WTC11 (cell line): ENCODE measurements around the gene CDKN2AIPNL. TPM values are rescaled to one million over a fixed set of nuclear protein-coding genes. Genes with fewer than 3 reads are reported as not detected.
"Not testable (repeated sequence)": the region's sequence is repeated elsewhere in the genome, so short reads cannot be mapped to it uniquely, and the experiment has no call there.

Source experiments
- ATAC-seq: fragments of 200-7000 bp; cut with Tn5 transposase; 2 replicates; pipeline ENCODE4 v1.10.0; 2021; ENCODE audit warnings: mild to moderate bottlenecking, moderate library complexity
- CTCF ChIA-PET: fragments of 300-600 bp; sonication (Branson Sonifier 250); formaldehyde crosslinking; loops from one replicate; lab custom pipeline; 2021; ENCODE audit warnings: antibody characterized with exemption; lab: Charles Lee
- POLR2A ChIA-PET: fragments of 350-600 bp; sonication (Branson Sonifier 250); formaldehyde crosslinking; loops from one replicate; lab custom pipeline; 2021; ENCODE audit warnings: antibody characterized with exemption; lab: Charles Lee
- DNase-seq: peaks from one replicate; pipeline ENCODE4 v3.0.0; 2021; ENCODE audit warnings: low spot score
- H3K27ac Mint-ChIP-seq: 2 replicates; pipeline ENCODE4 v1.8.0; 2021; ENCODE audit warnings: mixed read lengths
- H3K27me3 Mint-ChIP-seq: 2 replicates; pipeline ENCODE4 v1.8.0; 2021; ENCODE audit warnings: low read depth, mild to moderate bottlenecking, moderate library complexity, mixed read lengths
- H3K36me3 Mint-ChIP-seq: 2 replicates; pipeline ENCODE4 v1.8.0; 2021; ENCODE audit warnings: mixed read lengths
- H3K4me1 Mint-ChIP-seq: 2 replicates; pipeline ENCODE4 v1.8.0; 2022; ENCODE audit warnings: mixed read lengths
- H3K4me3 Mint-ChIP-seq: 2 replicates; pipeline ENCODE4 v1.8.0; 2021; ENCODE audit warnings: mild to moderate bottlenecking, moderate library complexity, mixed read lengths
- H3K9me3 Mint-ChIP-seq: 2 replicates; pipeline ENCODE4 v1.8.0; 2021; ENCODE audit warnings: mixed read lengths
- CBFB ChIP-seq: sonication (generic); formaldehyde crosslinking; IDR thresholded peaks from 2 replicates; pipeline ENCODE4 v1.8.1; 2022; ENCODE audit warnings: mild to moderate bottlenecking, low read depth, missing genetic modification reagents
- CREB1 ChIP-seq: sonication (generic); formaldehyde crosslinking; IDR thresholded peaks from 2 replicates; pipeline ENCODE4 v1.8.0; 2023; ENCODE audit warnings: mild to moderate bottlenecking, missing genetic modification reagents
- CREM ChIP-seq: sonication (generic); formaldehyde crosslinking; IDR thresholded peaks from 2 replicates; pipeline ENCODE4 v1.8.1; 2022; ENCODE audit warnings: mild to moderate bottlenecking, missing genetic modification reagents, moderate library complexity
- ELF4 ChIP-seq: sonication (generic); formaldehyde crosslinking; IDR thresholded peaks from 2 replicates; pipeline ENCODE4 v1.8.1; 2022; ENCODE audit warnings: low read depth, mild to moderate bottlenecking, moderate library complexity, missing genetic modification reagents
- EMX1 ChIP-seq: fragments of 250-450 bp; sonication (Bioruptor Pico); IDR thresholded peaks from 2 replicates; pipeline ENCODE4 v1.8.0; 2021; ENCODE audit warnings: mild to moderate bottlenecking
- ETV6 ChIP-seq: sonication (generic); formaldehyde crosslinking; IDR thresholded peaks from 2 replicates; pipeline ENCODE4 v1.8.1; 2022; ENCODE audit warnings: mild to moderate bottlenecking, missing genetic modification reagents
- FOXJ3 ChIP-seq: sonication (generic); formaldehyde crosslinking; IDR thresholded peaks from 2 replicates; pipeline ENCODE4 v1.9.0; 2021; ENCODE audit warnings: missing genetic modification reagents, mild to moderate bottlenecking, borderline replicate concordance
- FOXP1 ChIP-seq: sonication (generic); formaldehyde crosslinking; IDR thresholded peaks from 2 replicates; pipeline ENCODE4 v1.8.0; 2022; ENCODE audit warnings: missing genetic modification reagents, mild to moderate bottlenecking, moderate library complexity, borderline replicate concordance
- GRHL2 ChIP-seq: fragments of 250-450 bp; sonication (Bioruptor Pico); IDR thresholded peaks from 2 replicates; pipeline ENCODE4 v1.8.0; 2022; ENCODE audit warnings: mild to moderate bottlenecking, moderate library complexity; ENCODE audit not compliant: insufficient replicate concordance, severe bottlenecking
- KAT7 ChIP-seq: sonication (generic); formaldehyde crosslinking; IDR thresholded peaks from 2 replicates; pipeline ENCODE4 v1.8.1; 2023; ENCODE audit warnings: missing genetic modification reagents, mild to moderate bottlenecking, borderline replicate concordance
- MXD4 ChIP-seq: fragments of 250-450 bp; sonication (Bioruptor Pico); IDR thresholded peaks from 2 replicates; pipeline ENCODE4 v1.8.0; 2021; ENCODE audit warnings: mild to moderate bottlenecking, moderate library complexity, borderline replicate concordance
- MYBL2 ChIP-seq: sonication (generic); formaldehyde crosslinking; IDR thresholded peaks from 2 replicates; pipeline ENCODE4 v1.8.1; 2023; ENCODE audit warnings: mild to moderate bottlenecking, moderate library complexity, missing genetic modification reagents
- NFATC4 ChIP-seq: fragments of 250-450 bp; sonication (Bioruptor Pico); IDR thresholded peaks from 2 replicates; pipeline ENCODE4 v1.9.0; 2021; ENCODE audit warnings: mild to moderate bottlenecking
- NR1H2 ChIP-seq: sonication (generic); formaldehyde crosslinking; IDR thresholded peaks from 2 replicates; pipeline ENCODE4 v1.9.0; 2021; ENCODE audit warnings: mild to moderate bottlenecking, moderate library complexity, missing genetic modification reagents
- SMAD3 ChIP-seq: sonication (generic); formaldehyde crosslinking; IDR thresholded peaks from 2 replicates; pipeline ENCODE4 v1.8.0; 2022; ENCODE audit warnings: missing genetic modification reagents, mild to moderate bottlenecking, borderline replicate concordance
- ZNF121 ChIP-seq: sonication (generic); formaldehyde crosslinking; IDR thresholded peaks from 2 replicates; pipeline ENCODE4 v1.8.0; 2023; ENCODE audit warnings: missing genetic modification reagents
- ZNF138 ChIP-seq: sonication (generic); formaldehyde crosslinking; conservative IDR thresholded peaks from 2 replicates; pipeline ENCODE4 v1.8.1; 2022; ENCODE audit warnings: mild to moderate bottlenecking, moderate library complexity, missing genetic modification reagents
- ZNF232 ChIP-seq: sonication (generic); formaldehyde crosslinking; IDR thresholded peaks from 2 replicates; pipeline ENCODE4 v1.8.0; 2022; ENCODE audit warnings: mild to moderate bottlenecking, missing genetic modification reagents
- ZNF671 ChIP-seq: fragments of 250-450 bp; sonication (Bioruptor Pico); IDR thresholded peaks from 2 replicates; pipeline ENCODE4 v1.8.0; 2021; ENCODE audit warnings: mild to moderate bottlenecking
- total RNA-seq: library from RNA; stranded (reverse); gene quantifications from 3 replicates; pipeline ENCODE4 v1.2.3, GENCODE V29; 2021
- TF ChIP-seq, protein P1 (sequence below): sonication (generic); formaldehyde crosslinking; IDR thresholded peaks from 2 replicates; pipeline ENCODE4 v1.8.1; 2023; ENCODE audit warnings: mild to moderate bottlenecking, missing genetic modification reagents
- TF ChIP-seq, protein P2 (sequence below): sonication (generic); formaldehyde crosslinking; IDR thresholded peaks from 2 replicates; pipeline ENCODE4 v1.8.1; 2023; ENCODE audit warnings: mild to moderate bottlenecking, moderate library complexity, missing genetic modification reagents
- TF ChIP-seq, protein P3 (sequence below): sonication (generic); formaldehyde crosslinking; IDR thresholded peaks from 2 replicates; pipeline ENCODE4 v1.8.1; 2022; ENCODE audit warnings: mild to moderate bottlenecking, moderate library complexity, missing genetic modification reagents
- TF ChIP-seq, protein P4 (sequence below): sonication (generic); formaldehyde crosslinking; IDR thresholded peaks from 2 replicates; pipeline ENCODE4 v1.8.0; 2022; ENCODE audit warnings: mild to moderate bottlenecking, missing genetic modification reagents
- TF ChIP-seq, protein P5 (sequence below): fragments of 250-450 bp; sonication (Bioruptor Pico); IDR thresholded peaks from 2 replicates; pipeline ENCODE4 v1.9.0; 2021; ENCODE audit warnings: mild to moderate bottlenecking, borderline replicate concordance

Gene CDKN2AIPNL
- total RNA-seq, 1 experiment from 2014 or later: 54.3 TPM

DNA sequence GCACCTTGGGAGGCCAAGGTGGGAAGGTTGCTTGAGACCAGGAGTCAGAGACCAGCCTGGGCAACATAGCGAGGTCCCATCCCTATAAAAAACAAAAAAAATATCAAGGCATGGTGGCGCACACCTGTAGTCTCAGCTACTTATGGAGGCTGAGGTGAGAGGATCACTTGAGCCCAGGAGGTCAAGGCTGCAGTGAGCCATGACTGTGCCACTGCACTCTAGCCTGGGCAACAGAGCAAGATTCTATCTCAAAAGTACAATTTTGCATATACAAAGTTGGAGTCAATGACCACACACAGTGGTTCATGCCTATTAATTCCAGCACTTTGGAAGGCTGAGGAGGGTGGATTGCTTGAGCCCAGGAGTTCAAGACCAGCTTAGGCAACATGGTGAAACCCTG is 29.5 kb downstream of the CDKN2AIPNL start:
- CTCF ChIA-PET, H3K4me3 Mint-ChIP-seq, ATAC-seq, H3K4me1 Mint-ChIP-seq, H3K27me3 Mint-ChIP-seq, DNase-seq: not testable (repeated sequence)
- POLR2A ChIA-PET: interaction anchor here (1.6 kb wide), 1 partner anchor 10 kb away, joined by 4 read pairs; the partner anchor contains the start of gene UBE2B
- H3K36me3 Mint-ChIP-seq: peaks cover 57% of the 10 kb centered on the region
- peak; percentile 56; the same call in 1 of the 2 replicates for TF ChIP-seq ZNF121
- TF ChIP-seq, all 79 proteins: peak for 1; not testable (repeated sequence) for 78
- H3K9me3 Mint-ChIP-seq, H3K27ac Mint-ChIP-seq: not testable (repeated sequence)

DNA sequence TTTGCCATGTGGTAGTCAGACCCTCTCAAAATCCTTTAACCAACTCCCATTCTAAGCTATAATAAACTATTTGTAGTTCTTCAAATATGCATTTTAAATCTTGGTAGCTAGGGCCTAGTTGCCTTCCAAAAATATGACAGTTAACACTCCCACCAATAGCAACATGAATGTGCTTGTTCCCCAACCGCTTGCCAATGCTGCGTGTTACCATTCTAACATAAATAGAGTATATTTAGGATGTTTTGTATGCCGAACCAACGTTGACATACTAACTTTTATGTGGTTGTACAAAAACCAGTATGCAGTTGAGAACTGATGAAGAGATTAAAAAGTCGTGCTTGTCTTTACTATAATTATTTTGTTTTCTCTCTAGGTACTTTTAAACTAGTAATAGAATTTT is 31.3 kb downstream of the CDKN2AIPNL start:
- ATAC-seq: no peak
- no peak overlapping the region for H3K4me3 Mint-ChIP-seq
- H3K27me3 Mint-ChIP-seq: no peaks in the 10 kb centered on the region
- H3K9me3 Mint-ChIP-seq: no peaks in the 10 kb centered on the region
- TF ChIP-seq CREB1 (CRISPR knock-in tag) (no peak), FOXP1 (CRISPR knock-in tag) (no peak), ZNF138 (no peak), CREM (no peak), NFATC4 (no peak), GRHL2 (CRISPR knock-in tag) (no peak), NR1H2 (CRISPR knock-in tag) (no peak), ZNF671 (no peak)
- TF ChIP-seq, protein P1, sequence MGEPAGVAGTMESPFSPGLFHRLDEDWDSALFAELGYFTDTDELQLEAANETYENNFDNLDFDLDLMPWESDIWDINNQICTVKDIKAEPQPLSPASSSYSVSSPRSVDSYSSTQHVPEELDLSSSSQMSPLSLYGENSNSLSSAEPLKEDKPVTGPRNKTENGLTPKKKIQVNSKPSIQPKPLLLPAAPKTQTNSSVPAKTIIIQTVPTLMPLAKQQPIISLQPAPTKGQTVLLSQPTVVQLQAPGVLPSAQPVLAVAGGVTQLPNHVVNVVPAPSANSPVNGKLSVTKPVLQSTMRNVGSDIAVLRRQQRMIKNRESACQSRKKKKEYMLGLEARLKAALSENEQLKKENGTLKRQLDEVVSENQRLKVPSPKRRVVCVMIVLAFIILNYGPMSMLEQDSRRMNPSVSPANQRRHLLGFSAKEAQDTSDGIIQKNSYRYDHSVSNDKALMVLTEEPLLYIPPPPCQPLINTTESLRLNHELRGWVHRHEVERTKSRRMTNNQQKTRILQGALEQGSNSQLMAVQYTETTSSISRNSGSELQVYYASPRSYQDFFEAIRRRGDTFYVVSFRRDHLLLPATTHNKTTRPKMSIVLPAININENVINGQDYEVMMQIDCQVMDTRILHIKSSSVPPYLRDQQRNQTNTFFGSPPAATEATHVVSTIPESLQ (CRISPR knock-in tag): no peak
- TF ChIP-seq, protein P2, sequence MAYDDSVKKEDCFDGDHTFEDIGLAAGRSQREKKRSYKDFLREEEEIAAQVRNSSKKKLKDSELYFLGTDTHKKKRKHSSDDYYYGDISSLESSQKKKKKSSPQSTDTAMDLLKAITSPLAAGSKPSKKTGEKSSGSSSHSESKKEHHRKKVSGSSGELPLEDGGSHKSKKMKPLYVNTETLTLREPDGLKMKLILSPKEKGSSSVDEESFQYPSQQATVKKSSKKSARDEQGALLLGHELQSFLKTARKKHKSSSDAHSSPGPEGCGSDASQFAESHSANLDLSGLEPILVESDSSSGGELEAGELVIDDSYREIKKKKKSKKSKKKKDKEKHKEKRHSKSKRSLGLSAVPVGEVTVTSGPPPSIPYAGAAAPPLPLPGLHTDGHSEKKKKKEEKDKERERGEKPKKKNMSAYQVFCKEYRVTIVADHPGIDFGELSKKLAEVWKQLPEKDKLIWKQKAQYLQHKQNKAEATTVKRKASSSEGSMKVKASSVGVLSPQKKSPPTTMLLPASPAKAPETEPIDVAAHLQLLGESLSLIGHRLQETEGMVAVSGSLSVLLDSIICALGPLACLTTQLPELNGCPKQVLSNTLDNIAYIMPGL (CRISPR knock-in tag): no peak
- H3K36me3 Mint-ChIP-seq: peaks cover 58% of the 10 kb centered on the region
- no peak for DNase-seq
- H3K4me1 Mint-ChIP-seq: no peaks in the 10 kb centered on the region
- CTCF ChIA-PET: interaction anchor here (0.5 to 2.3 kb wide), 5 partner anchors 25 to 473 kb away, joined by 3 to 14 read pairs (median 3); no protein-coding TSS in a partner anchor
- POLR2A ChIA-PET: no interaction called here
- no peak overlapping the region for H3K27ac Mint-ChIP-seq

DNA sequence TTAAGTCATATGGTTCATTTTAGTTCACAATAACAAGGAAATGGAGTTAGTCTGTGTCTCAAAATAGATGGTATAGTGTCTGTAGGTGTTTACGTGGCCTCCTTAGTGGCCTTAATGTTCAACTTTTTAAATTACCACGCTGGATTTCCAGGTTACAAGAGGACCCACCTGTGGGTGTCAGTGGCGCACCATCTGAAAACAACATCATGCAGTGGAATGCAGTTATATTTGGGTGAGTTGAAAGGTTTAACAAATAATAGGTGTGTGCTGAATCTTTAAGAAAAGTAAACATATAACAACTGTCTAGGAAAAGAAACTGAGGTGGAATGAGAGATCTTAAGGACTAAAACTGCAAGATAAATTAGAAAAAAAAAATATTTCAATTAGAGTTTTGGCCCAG is 37.4 kb downstream of the CDKN2AIPNL start:
- Mint-ChIP-seq H3K36me3 (peaks cover 21% of the 10 kb centered on the region), H3K27me3 (peaks cover 4% of the 10 kb centered on the region; the same call in 1 of the 2 replicates), H3K9me3 (no peaks in the 10 kb centered on the region), H3K4me3 (no peak overlapping the region), H3K4me1 (peaks cover 21% of the 10 kb centered on the region), H3K27ac (peak overlapping the region; percentile 63; the same call in 1 of the 2 replicates)
- POLR2A ChIA-PET: interaction anchor here (1.3 kb wide), 1 partner anchor 15 kb away, joined by 3 read pairs; no protein-coding TSS in a partner anchor
- DNase-seq (no peak), ATAC-seq (no peak)
- CTCF ChIA-PET: interaction anchor here (1.1 to 1.2 kb wide), 2 partner anchors 37 to 213 kb away, joined by 3 read pairs; partner anchors contain the start of gene CDKN2AIPNL
- no peak for TF ChIP-seq EMX1 (CRISPR knock-in tag)
- no peak for TF ChIP-seq ZNF232 (CRISPR knock-in tag)
- TF ChIP-seq CREB1 (CRISPR knock-in tag): no peak
- no peak for TF ChIP-seq KAT7
- no peak for TF ChIP-seq MXD4 (CRISPR knock-in tag)
- TF ChIP-seq SMAD3 (CRISPR knock-in tag): no peak
- no peak for TF ChIP-seq CBFB (CRISPR knock-in tag)
- TF ChIP-seq ELF4: no peak
- no peak for TF ChIP-seq ETV6 (CRISPR knock-in tag)
- TF ChIP-seq, protein P3, sequence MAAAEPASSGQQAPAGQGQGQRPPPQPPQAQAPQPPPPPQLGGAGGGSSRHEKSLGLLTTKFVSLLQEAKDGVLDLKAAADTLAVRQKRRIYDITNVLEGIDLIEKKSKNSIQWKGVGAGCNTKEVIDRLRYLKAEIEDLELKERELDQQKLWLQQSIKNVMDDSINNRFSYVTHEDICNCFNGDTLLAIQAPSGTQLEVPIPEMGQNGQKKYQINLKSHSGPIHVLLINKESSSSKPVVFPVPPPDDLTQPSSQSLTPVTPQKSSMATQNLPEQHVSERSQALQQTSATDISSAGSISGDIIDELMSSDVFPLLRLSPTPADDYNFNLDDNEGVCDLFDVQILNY: no peak
- no peak for TF ChIP-seq FOXJ3 (CRISPR knock-in tag)
- TF ChIP-seq, protein P4, sequence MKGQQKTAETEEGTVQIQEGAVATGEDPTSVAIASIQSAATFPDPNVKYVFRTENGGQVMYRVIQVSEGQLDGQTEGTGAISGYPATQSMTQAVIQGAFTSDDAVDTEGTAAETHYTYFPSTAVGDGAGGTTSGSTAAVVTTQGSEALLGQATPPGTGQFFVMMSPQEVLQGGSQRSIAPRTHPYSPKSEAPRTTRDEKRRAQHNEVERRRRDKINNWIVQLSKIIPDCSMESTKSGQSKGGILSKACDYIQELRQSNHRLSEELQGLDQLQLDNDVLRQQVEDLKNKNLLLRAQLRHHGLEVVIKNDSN: no peak
- no peak for TF ChIP-seq GRHL2 (CRISPR knock-in tag)
- TF ChIP-seq MYBL2 (CRISPR knock-in tag): no peak
- TF ChIP-seq, protein P5, sequence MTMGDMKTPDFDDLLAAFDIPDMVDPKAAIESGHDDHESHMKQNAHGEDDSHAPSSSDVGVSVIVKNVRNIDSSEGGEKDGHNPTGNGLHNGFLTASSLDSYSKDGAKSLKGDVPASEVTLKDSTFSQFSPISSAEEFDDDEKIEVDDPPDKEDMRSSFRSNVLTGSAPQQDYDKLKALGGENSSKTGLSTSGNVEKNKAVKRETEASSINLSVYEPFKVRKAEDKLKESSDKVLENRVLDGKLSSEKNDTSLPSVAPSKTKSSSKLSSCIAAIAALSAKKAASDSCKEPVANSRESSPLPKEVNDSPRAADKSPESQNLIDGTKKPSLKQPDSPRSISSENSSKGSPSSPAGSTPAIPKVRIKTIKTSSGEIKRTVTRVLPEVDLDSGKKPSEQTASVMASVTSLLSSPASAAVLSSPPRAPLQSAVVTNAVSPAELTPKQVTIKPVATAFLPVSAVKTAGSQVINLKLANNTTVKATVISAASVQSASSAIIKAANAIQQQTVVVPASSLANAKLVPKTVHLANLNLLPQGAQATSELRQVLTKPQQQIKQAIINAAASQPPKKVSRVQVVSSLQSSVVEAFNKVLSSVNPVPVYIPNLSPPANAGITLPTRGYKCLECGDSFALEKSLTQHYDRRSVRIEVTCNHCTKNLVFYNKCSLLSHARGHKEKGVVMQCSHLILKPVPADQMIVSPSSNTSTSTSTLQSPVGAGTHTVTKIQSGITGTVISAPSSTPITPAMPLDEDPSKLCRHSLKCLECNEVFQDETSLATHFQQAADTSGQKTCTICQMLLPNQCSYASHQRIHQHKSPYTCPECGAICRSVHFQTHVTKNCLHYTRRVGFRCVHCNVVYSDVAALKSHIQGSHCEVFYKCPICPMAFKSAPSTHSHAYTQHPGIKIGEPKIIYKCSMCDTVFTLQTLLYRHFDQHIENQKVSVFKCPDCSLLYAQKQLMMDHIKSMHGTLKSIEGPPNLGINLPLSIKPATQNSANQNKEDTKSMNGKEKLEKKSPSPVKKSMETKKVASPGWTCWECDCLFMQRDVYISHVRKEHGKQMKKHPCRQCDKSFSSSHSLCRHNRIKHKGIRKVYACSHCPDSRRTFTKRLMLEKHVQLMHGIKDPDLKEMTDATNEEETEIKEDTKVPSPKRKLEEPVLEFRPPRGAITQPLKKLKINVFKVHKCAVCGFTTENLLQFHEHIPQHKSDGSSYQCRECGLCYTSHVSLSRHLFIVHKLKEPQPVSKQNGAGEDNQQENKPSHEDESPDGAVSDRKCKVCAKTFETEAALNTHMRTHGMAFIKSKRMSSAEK (CRISPR knock-in tag): no peak
